Activated naive CD4-positive, alpha-beta T cell treated with anti-CD3 and anti-CD28 coated beads for 36 hours (primary cell): ENCODE results near the gene RALA. TPM values are rescaled to one million over a fixed set of nuclear protein-coding genes. Genes with fewer than 3 reads are reported as not detected.
A peak's percentile ranks its signal among the peaks of the same experiment; 100 is the strongest.

Experiments used
- CTCF ChIA-PET: fragments of 350-600 bp; sonication (Branson Sonifier 250); formaldehyde crosslinking; loops from one replicate; lab custom pipeline; 2021; ENCODE audit warnings: antibody characterized with exemption; lab: Charles Lee
- DNase-seq: peaks from one replicate; pipeline ENCODE4 v3.0.0-alpha.2; 2020
- H3K27ac Mint-ChIP-seq: one replicate; pipeline ENCODE4 v1.8.0; 2021; ENCODE audit warnings: mild to moderate bottlenecking, mixed read lengths
- H3K27me3 Mint-ChIP-seq: one replicate; pipeline ENCODE4 v1.8.0; 2021; ENCODE audit warnings: low read depth, mixed read lengths
- H3K36me3 Mint-ChIP-seq: one replicate; pipeline ENCODE4 v1.8.0; 2021; ENCODE audit warnings: low read depth, mixed read lengths
- H3K4me1 Mint-ChIP-seq: one replicate; pipeline ENCODE4 v1.8.0; 2021; ENCODE audit warnings: low read depth, mixed read lengths
- H3K4me3 Mint-ChIP-seq: one replicate; pipeline ENCODE4 v1.8.0; 2021; ENCODE audit warnings: mild to moderate bottlenecking, moderate library complexity, mixed read lengths
- H3K9me3 Mint-ChIP-seq: one replicate; pipeline ENCODE4 v1.8.0; 2021; ENCODE audit warnings: mixed read lengths
- intact Hi-C: fragments of 100-400 bp; cut with micrococcal nuclease; formaldehyde crosslinking; loops from one replicate; pipeline ENCODE4 v1.15.1; 2023
- total RNA-seq, 2 experiments: library from RNA; stranded (reverse); gene quantifications; one replicate each; pipeline ENCODE4 v1.2.3, GENCODE V29; 2021

RALA gene
- total RNA-seq, result 10 to 100 TPM; 30.3 to 35.6 TPM

GRCh38 chr7:39623047-39623731 lies at the start of gene RALA:
Gene RALA, plus strand, starts transcription at chr7:39623572. Its CDS starts 63,096 bp downstream, at chr7:39686668.
- peaks cover 44% of the 10 kb centered on the region for H3K4me1 Mint-ChIP-seq
- intact Hi-C loops, result loop anchor here (1.0 to 5.0 kb wide), 7 partner anchors 14 to 716 kb away; partner anchors contain the start of genes MPLKIP, VPS41 and YAE1
- H3K36me3 Mint-ChIP-seq, result peaks cover 5% of the 10 kb centered on the region
- DNase-seq, result peak; percentile 92
- CTCF ChIA-PET, result interaction anchor here (0.7 to 5.4 kb wide), 6 partner anchors 15 to 122 kb away, joined by 3 to 55 read pairs (median 4); no protein-coding TSS in a partner anchor
- H3K27me3 Mint-ChIP-seq, result no peaks in the 10 kb centered on the region
- H3K27ac Mint-ChIP-seq, result peak within 1 kb of the TSS; percentile 95
- H3K9me3 Mint-ChIP-seq, result no peaks in the 10 kb centered on the region
- H3K4me3 Mint-ChIP-seq, result peak within 1 kb of the TSS; percentile 97

- no peak for DNase-seq
- peaks cover 4% of the 10 kb centered on the region for H3K4me1 Mint-ChIP-seq
- no peaks in the 10 kb centered on the region for H3K9me3 Mint-ChIP-seq
- peaks cover 3% of the 10 kb centered on the region for H3K36me3 Mint-ChIP-seq
- intact Hi-C loops, result no loop called here
- no peak overlapping the region for H3K27ac Mint-ChIP-seq
- no peak overlapping the region for H3K4me3 Mint-ChIP-seq
- no peaks in the 10 kb centered on the region for H3K27me3 Mint-ChIP-seq
- CTCF ChIA-PET, result interaction anchor here (0.6 to 11.2 kb wide), 5 partner anchors 16 to 456 kb away, joined by 3 to 364 read pairs (median 3); no protein-coding TSS in a partner anchor
Observed at GRCh38 chr7:39574673-39575349, 48.6 kb upstream of the RALA start.

DNA sequence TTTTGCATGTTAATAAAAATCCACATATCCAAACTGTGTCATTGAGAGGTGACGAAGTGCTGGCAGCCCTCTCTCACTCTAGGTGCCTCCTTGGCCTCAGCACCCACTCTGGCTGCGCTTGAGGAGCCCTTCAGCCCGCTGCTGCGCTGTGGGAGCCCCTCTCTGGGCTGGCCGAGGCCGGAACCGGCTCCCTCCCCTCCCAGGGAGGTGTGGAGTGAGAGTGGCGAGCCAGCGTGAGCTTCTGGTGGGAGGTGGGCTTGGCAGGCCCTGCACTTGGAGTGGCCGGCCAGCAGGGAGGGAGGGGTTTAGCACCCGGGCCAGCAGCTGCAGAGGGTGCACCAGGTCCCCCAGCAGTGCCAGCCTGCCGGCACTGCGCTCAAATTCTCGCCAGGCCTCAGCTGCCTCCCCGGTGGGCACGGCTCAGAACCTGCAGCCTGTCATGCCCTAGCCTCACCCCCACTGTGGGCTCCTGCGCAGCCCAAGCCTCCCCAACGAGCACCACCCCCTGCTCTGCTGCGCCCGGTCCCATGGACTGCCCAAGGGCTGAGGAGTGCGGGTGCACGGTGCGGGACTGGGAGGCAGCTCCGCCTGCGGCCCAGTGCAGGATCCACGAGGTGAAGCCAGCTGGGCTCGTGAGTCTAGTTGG lies 46.0 kb upstream of the RALA start:
- no peaks in the 10 kb centered on the region for H3K27me3 Mint-ChIP-seq
- H3K9me3 Mint-ChIP-seq, result no peaks in the 10 kb centered on the region
- CTCF ChIA-PET, result interaction anchor here (0.6 to 11.2 kb wide), 10 partner anchors 12 to 475 kb away, joined by 3 to 364 read pairs (median 5); partner anchors contain the start of gene RALA
- peaks cover 8% of the 10 kb centered on the region for H3K4me1 Mint-ChIP-seq
- no peak overlapping the region for H3K4me3 Mint-ChIP-seq
- intact Hi-C loops, result no loop called here
- no peak for DNase-seq
- H3K36me3 Mint-ChIP-seq, result no peaks in the 10 kb centered on the region
- H3K27ac Mint-ChIP-seq, result no peak overlapping the region

DNA sequence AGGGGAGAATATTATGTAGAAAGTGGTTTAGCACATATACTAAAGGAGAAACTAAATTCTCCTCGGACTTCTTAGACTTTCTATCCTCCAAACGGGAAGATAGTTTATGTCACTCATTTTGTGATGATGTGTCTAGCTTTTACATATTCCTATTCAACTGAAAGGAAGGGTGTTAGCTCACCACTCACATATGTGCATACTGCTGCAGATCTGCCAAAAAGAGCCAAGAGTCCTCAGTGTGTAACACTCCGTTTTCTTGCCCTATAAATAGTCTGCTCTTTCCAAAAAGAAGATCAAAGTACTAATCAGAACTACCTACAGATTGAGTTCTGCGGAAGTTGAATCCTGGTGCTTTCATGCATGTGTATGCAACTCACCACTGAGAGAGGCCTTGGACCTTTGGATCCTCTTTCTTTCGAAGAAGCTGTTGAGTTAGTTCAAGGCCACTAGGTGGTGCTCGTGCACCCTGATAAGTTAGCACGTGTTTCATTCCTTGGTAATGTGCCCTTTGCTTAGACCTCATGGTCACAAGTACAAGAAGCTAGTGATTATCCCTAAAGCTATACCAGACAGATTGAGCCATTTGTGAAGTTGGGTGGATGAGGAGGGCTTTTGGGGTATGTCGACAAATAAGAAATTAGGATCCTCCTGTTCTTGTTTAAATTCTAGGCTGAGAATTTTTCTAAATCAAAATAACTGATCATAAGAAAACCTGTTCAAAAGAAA lies 43.1 kb upstream of the RALA start:
- H3K9me3 Mint-ChIP-seq, result no peaks in the 10 kb centered on the region
- peak; percentile 89 for DNase-seq
- peaks cover 11% of the 10 kb centered on the region for H3K4me1 Mint-ChIP-seq
- intact Hi-C loops, result loop anchor here (1.0 to 5.0 kb wide), 7 partner anchors 14 to 552 kb away; partner anchors contain the start of genes MPLKIP and YAE1
- no peaks in the 10 kb centered on the region for H3K36me3 Mint-ChIP-seq
- no peak overlapping the region for H3K27ac Mint-ChIP-seq
- no peaks in the 10 kb centered on the region for H3K27me3 Mint-ChIP-seq
- H3K4me3 Mint-ChIP-seq, result no peak overlapping the region
- CTCF ChIA-PET, result interaction anchor here (0.5 to 11.2 kb wide), 46 partner anchors 8 to 472 kb away, joined by 3 to 364 read pairs (median 4); partner anchors contain the start of genes RALA and YAE1

DNA sequence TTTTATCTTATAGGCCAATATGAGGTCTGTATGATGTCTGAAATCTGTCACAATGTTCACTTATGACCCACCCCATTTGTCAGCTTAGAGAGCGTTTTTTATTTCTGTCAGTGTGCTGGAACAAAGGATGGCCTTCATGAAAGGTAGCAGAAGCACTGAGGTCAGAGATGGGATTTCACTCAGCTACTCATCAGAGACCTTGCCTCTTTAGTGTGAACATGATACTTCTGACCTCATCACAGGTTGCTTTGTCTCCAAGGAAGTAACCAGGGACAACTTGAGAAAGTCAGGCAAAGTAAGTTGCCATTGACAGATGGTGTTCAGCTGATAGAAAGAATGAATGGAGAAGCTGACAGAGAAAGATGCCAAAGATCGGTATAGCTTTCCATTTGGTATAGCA lies 40.8 kb upstream of the RALA start:
- H3K4me3 Mint-ChIP-seq, result no peak overlapping the region
- no peak overlapping the region for H3K27ac Mint-ChIP-seq
- CTCF ChIA-PET, result interaction anchor here (0.6 to 11.2 kb wide), 6 partner anchors 11 to 162 kb away, joined by 3 to 364 read pairs (median 18); partner anchors contain the start of gene RALA
- intact Hi-C loops, result loop anchor here (5.0 kb wide), 2 partner anchors 315 to 550 kb away; partner anchors contain the start of gene MPLKIP
- no peak for DNase-seq
- H3K9me3 Mint-ChIP-seq, result no peaks in the 10 kb centered on the region
- H3K27me3 Mint-ChIP-seq, result no peaks in the 10 kb centered on the region
- H3K36me3 Mint-ChIP-seq, result no peaks in the 10 kb centered on the region
- peaks cover 13% of the 10 kb centered on the region for H3K4me1 Mint-ChIP-seq

GRCh38 chr7:39583539-39583938 lies 39.8 kb upstream of the RALA start:
- CTCF ChIA-PET, result interaction anchor here (11.2 kb wide), 1 partner anchor 161 kb away, joined by 364 read pairs; no protein-coding TSS in a partner anchor
- no peaks in the 10 kb centered on the region for H3K36me3 Mint-ChIP-seq
- no peak overlapping the region for H3K4me3 Mint-ChIP-seq
- H3K27ac Mint-ChIP-seq, result no peak overlapping the region
- no peaks in the 10 kb centered on the region for H3K27me3 Mint-ChIP-seq
- DNase-seq, result no peak
- no peaks in the 10 kb centered on the region for H3K9me3 Mint-ChIP-seq
- intact Hi-C loops, result loop anchor here (5.0 kb wide), 2 partner anchors 314 to 549 kb away; partner anchors contain the start of gene MPLKIP
- peaks cover 16% of the 10 kb centered on the region for H3K4me1 Mint-ChIP-seq

GRCh38 chr7:39587393-39587792 lies 36.0 kb upstream of the RALA start:
- intact Hi-C loops, result no loop called here
- CTCF ChIA-PET, result no interaction called here
- DNase-seq, result no peak
- peaks cover 33% of the 10 kb centered on the region for H3K4me1 Mint-ChIP-seq
- no peak overlapping the region for H3K4me3 Mint-ChIP-seq
- no peaks in the 10 kb centered on the region for H3K36me3 Mint-ChIP-seq
- H3K9me3 Mint-ChIP-seq, result no peaks in the 10 kb centered on the region
- H3K27me3 Mint-ChIP-seq, result no peaks in the 10 kb centered on the region
- no peak overlapping the region for H3K27ac Mint-ChIP-seq

GRCh38 chr7:39588416-39588815 lies 35.0 kb upstream of the RALA start:
- H3K9me3 Mint-ChIP-seq, result no peaks in the 10 kb centered on the region
- CTCF ChIA-PET, result interaction anchor here (1.4 to 2.9 kb wide), 5 partner anchors 8 to 159 kb away, joined by 3 to 20 read pairs (median 6); partner anchors contain the start of gene RALA
- no peaks in the 10 kb centered on the region for H3K36me3 Mint-ChIP-seq
- H3K4me3 Mint-ChIP-seq, result no peak overlapping the region
- intact Hi-C loops, result loop anchor here (2.0 kb wide), 1 partner anchor 360 kb away; no protein-coding TSS in a partner anchor
- peaks cover 38% of the 10 kb centered on the region for H3K4me1 Mint-ChIP-seq
- H3K27me3 Mint-ChIP-seq, result no peaks in the 10 kb centered on the region
- H3K27ac Mint-ChIP-seq, result no peak overlapping the region
- DNase-seq, result no peak

DNA sequence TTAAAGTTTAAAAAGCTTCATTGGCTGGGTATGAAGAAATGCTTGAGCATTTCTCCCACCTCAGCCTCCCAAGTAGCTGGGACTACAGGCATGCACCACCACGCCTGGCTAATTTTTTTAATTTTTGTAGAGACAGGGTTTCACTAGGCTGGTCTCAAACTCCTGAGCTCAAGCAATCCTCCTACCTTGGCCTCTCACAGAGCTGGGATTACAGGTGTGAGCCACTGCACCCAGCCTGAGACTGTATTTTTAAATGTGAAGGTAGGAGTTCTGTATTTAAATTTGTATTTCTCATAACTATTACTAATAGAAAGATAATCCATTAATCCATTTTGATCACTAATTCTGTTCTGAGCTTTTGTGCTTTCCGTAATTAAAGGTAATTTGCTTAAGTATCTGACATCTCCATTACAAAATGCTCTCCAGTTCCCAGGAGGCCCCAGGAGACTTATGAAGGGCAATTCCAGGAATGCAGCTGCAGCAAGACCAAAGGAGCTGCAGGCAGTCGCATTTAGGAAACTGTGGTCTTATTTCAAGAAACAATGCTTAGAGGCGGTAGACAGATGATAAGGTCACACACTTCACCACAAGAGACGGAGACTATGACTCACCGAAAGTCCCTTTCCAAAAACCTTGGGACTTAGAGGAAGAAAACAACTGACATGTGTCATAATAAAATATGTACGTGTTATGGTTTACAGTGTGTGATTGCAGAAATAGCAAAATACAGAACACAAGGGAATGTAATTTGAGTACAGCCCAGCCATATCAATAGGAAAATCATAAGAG lies 33.9 kb upstream of the RALA start:
- CTCF ChIA-PET, result interaction anchor here (0.7 to 2.9 kb wide), 8 partner anchors 9 to 158 kb away, joined by 3 to 20 read pairs (median 4); partner anchors contain the start of gene RALA
- Mint-ChIP-seq H3K27ac (peak overlapping the region; percentile 52), H3K36me3 (no peaks in the 10 kb centered on the region), H3K27me3 (no peaks in the 10 kb centered on the region), H3K4me1 (peaks cover 39% of the 10 kb centered on the region), H3K9me3 (no peaks in the 10 kb centered on the region), H3K4me3 (no peak overlapping the region)
- peak; percentile 92 for DNase-seq
- intact Hi-C loops, result loop anchor here (1.0 to 10.0 kb wide), 6 partner anchors 35 to 1225 kb away; no protein-coding TSS in a partner anchor

DNA sequence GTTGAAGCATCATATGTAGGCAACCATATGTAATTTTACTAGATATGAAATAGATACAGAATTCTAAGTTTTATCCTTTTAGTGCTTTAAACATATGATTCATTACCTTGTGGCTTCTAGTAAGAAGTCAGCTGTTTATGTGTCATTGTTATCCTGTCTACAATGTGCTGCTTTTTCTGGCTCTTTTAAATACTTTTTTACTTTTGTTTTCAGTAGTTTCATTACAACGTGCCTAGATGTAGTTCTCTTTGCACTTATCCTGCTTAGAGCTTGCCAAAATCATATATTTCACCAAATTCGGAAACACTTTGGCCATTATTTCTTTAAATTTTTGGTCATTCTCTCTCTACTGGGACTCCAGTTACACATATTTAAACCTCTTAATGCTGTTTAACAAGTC lies 30.8 kb upstream of the RALA start:
- Mint-ChIP-seq H3K36me3 (no peaks in the 10 kb centered on the region), H3K27me3 (no peaks in the 10 kb centered on the region), H3K27ac (peak overlapping the region; percentile 76), H3K4me3 (no peak overlapping the region), H3K9me3 (no peaks in the 10 kb centered on the region), H3K4me1 (peaks cover 37% of the 10 kb centered on the region)
- intact Hi-C loops, result loop anchor here (1.0 to 10.0 kb wide), 5 partner anchors 17 to 1228 kb away; partner anchors contain the start of genes RALA and YAE1
- DNase-seq, result no peak
- CTCF ChIA-PET, result interaction anchor here (0.7 to 4.3 kb wide), 3 partner anchors 12 to 153 kb away, joined by 3 to 29 read pairs (median 3); no protein-coding TSS in a partner anchor
